Esophagus squamous epithelium (tissue), 5 donors: ENCODE measurements around the gene EIF3A. TPM values are rescaled to one million over a fixed set of nuclear protein-coding genes. Genes with fewer than 3 reads are reported as not detected.

Experiments
- DNase-seq: peaks from one replicate; lab custom pipeline; 2025; lab: John Stamatoyannopoulos, UW
- H3K27ac ChIP-seq, 4 donors: fragments of 200-600 bp; sonication (generic); one replicate each; pipeline ENCODE4 v1.5.1; 2016 to 2019; ENCODE audit warnings: mild to moderate bottlenecking in 1 of 4
- H3K27me3 ChIP-seq, 4 donors: fragments of 200-600 bp; sonication (generic); 1 replicate in 3 of 4; 2 replicates in 1 of 4; pipeline versions ENCODE4 v1.5.1 to v1.6.0; 2017 to 2021; ENCODE audit warnings: antibody characterized with exemption in 1 of 4
- H3K36me3 ChIP-seq, 3 donors: fragments of 200-600 bp; sonication (generic); one replicate each; pipeline ENCODE4 v1.5.1; 2016 to 2019
- H3K4me1 ChIP-seq, 3 donors: fragments of 200-600 bp; sonication (generic); one replicate each; pipeline ENCODE4 v1.5.1; 2017 to 2019
- H3K4me3 ChIP-seq, 4 donors: fragments of 200-600 bp; sonication (generic); 1 replicate in 3 of 4; 2 replicates in 1 of 4; pipeline ENCODE4 v1.5.1; 2016 to 2019; ENCODE audit warnings: mild to moderate bottlenecking in 2 of 4, moderate library complexity in 1 of 4
- H3K9me3 ChIP-seq, 3 donors: fragments of 200-600 bp; sonication (generic); one replicate each; pipeline ENCODE4 v1.5.1; 2016 to 2019
- POLR2A ChIP-seq, 4 donors: fragments of 450-650 bp; IDR thresholded peaks; one replicate each; pipeline ENCODE4 v1.6.1; 2017; ENCODE audit warnings: antibody characterized with exemption in 4 of 4, mild to moderate bottlenecking in 4 of 4, moderate library complexity in 3 of 4
- WGBS, 2 donors: methylation state at CpG; one replicate each; pipeline ENCODE4 v1.1.5; 2018; 5-methylcytosine and 5-hydroxymethylcytosine counted together
- intact Hi-C: fragments of 100-400 bp; cut with DNase I; formaldehyde crosslinking; loops from one replicate; pipeline ENCODE4 v1.15.0; 2022
- total RNA-seq, 4 donors: library from RNA; depleted of rRNA; stranded (reverse); fragments of >200 nt; gene quantifications; one replicate each; pipeline ENCODE4 v1.1.0, GENCODE V29; 2016
- TF ChIP-seq, protein P1 (sequence below), 6 experiments: fragments of 450-650 bp in 4 of 6; fragments of 200-600 bp in 2 of 6; sonication (generic) in 2 of 6; IDR thresholded peaks; one replicate each; pipeline ENCODE4 v1.5.1; 2016 to 2019; ENCODE audit warnings: antibody characterized with exemption in 6 of 6, mild to moderate bottlenecking in 4 of 6, moderate library complexity in 4 of 6
- donor health status: DM: yes; HTN: yes; CAD: no.

EIF3A gene
- total RNA-seq, 4 donors from 2014 or later: 71.8 to 135 (median 101) TPM

DNA sequence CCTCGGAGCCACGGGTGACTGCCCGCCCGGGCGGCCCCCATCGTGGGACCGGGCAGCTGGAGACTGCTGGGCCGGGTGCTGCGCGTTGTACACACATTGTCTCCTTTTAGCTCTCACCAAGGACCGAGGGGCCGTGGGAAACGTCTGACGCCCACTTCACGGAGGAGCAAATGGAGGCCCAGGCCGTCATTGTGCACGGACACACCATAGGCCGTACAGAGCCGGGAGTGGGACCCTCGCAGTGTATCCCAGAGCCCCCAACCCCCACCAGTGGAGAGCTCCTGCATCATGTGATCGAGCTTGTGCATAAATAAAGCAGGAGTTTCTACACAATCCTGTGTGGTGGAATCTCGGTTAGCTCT, 24.0 kb upstream of the EIF3A start:
- no peak for DNase-seq
- peak overlapping the region; percentile 73 to 96 (median 95) for H3K4me3 ChIP-seq
- TF ChIP-seq, protein P1, sequence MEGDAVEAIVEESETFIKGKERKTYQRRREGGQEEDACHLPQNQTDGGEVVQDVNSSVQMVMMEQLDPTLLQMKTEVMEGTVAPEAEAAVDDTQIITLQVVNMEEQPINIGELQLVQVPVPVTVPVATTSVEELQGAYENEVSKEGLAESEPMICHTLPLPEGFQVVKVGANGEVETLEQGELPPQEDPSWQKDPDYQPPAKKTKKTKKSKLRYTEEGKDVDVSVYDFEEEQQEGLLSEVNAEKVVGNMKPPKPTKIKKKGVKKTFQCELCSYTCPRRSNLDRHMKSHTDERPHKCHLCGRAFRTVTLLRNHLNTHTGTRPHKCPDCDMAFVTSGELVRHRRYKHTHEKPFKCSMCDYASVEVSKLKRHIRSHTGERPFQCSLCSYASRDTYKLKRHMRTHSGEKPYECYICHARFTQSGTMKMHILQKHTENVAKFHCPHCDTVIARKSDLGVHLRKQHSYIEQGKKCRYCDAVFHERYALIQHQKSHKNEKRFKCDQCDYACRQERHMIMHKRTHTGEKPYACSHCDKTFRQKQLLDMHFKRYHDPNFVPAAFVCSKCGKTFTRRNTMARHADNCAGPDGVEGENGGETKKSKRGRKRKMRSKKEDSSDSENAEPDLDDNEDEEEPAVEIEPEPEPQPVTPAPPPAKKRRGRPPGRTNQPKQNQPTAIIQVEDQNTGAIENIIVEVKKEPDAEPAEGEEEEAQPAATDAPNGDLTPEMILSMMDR (IDR thresholded peaks at IDR 0.05): no peak
- TF ChIP-seq POLR2A (IDR thresholded peaks at IDR 0.05): no peak
- peak overlapping the region; percentile 78 to 91 (median 89) for H3K27ac ChIP-seq
- peaks cover 0 to 24% (median 10%) of the 10 kb centered on the region in 3 donors for H3K36me3 ChIP-seq
- peaks cover 19 to 56% (median 25%) of the 10 kb centered on the region in 3 donors for H3K4me1 ChIP-seq
- no peaks in the 10 kb centered on the region for H3K9me3 ChIP-seq
- no peaks in the 10 kb centered on the region for H3K27me3 ChIP-seq
- intact Hi-C loops: no loop called here
- 4% methylated on average over 2 to 10 of the region's 22 CpGs for WGBS, 2 donors

DNA sequence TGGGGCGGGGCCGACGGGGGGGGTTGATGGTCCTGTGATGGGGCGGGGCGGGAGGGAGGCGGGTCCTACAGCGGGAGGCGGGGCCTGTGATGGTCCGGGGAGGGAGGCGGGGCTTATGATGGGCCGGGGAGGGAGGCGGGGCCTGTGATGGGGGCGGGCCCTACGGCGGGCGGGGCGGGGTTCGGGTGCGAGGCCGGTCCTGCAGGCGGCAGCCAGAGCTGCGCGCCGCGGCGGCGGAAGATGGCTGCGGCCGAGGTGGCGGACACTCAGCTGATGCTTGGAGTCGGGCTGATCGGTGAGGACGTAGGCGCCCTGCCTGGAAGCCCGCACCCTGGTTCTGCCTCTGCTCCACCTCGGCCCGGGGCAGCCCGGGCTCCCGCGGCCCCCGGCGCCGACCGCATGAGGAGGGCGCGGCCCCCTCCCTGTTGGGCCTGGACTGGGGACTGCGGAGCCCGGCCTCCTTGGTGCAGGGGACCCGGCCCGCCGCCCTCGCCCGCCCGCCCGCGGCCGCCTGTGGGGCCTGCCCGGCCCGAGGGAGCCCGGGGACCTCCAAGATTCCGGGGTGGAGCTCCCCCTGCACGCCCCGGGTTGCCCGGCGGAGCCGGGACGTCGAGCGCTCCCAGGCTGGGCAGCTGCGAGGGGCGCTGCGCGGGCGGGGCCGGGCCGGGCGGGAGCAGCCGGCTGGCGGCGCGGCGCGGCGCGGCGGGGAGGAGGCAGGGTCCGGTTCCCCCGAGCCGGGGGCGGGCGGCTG, 23.5 kb upstream of the EIF3A start, which contains the start of gene DENND10:
Gene DENND10, plus strand, starts transcription at position 211 of the 751 bp plus-strand sequence. Its CDS starts 30 bp downstream, at position 241.
- Histone ChIP-seq H3K4me3 (peak within 1 kb of the TSS; percentile 73 to 96 (median 95)), H3K36me3 (peaks cover 0 to 18% (median 7%) of the 10 kb centered on the region in 3 donors), H3K4me1 (peaks cover 19 to 56% (median 25%) of the 10 kb centered on the region in 3 donors), H3K9me3 (no peaks in the 10 kb centered on the region), H3K27me3 (no peaks in the 10 kb centered on the region), H3K27ac (peak within 1 kb of the TSS; percentile 88 to 91 (median 90))
- WGBS, 2 donors: 0% methylated on average over 5 of the region's 91 CpGs; no CpG with 5 or more reads in 1 of the 2 donors
- TF ChIP-seq, protein P1 (IDR thresholded peaks at IDR 0.05): peak in 1 of 6 experiments; percentile 9
- TF ChIP-seq POLR2A (IDR thresholded peaks at IDR 0.05): peak in 2 of 4 donors; percentile 83 to 91
- intact Hi-C loops: no loop called here
- peak; percentile 52 for DNase-seq

DNA sequence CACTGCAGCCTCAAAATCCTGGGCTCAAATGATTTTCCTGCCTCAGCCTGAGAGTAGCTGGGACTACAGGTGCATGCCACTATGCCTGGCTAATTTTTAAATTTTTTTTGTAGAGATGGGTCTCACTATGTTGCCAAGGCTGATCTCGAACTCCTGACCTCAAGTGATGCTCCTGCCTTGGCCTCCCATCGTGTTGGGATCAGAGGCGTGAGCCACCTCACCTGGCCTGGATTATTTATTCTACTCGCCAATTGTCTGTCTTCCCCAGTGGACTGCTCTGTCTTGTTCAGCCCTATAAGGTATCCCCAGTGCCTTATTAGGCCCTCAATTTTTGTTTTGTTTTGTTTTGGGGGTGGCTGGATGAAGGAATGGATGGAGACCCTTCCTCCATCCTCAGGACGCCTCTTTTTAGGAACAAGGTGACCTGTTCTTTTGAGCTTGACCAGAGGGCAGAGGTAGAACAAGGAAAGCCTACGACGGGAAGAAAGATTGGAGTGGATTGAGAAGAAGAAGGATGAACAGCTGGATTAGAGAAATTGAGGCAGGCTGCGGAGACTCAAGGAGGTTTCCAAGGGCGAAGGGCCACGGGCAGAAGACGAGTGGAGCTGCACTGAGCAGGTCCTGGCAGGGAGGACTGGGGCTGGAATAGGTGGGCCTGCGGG, 22.8 kb upstream of the EIF3A start:
- WGBS, 2 donors: 50 to 55% methylated on average over 9 to 10 of the region's 12 CpGs
- TF ChIP-seq POLR2A (IDR thresholded peaks at IDR 0.05): no peak
- TF ChIP-seq, protein P1 (IDR thresholded peaks at IDR 0.05): no peak
- H3K36me3 ChIP-seq: peaks cover 0 to 11% (median under 1%) of the 10 kb centered on the region in 3 donors
- no peak for DNase-seq
- intact Hi-C loops: no loop called here
- H3K27ac ChIP-seq: peak overlapping the region; percentile 74 to 91 (median 90)
- H3K4me3 ChIP-seq: peak overlapping the region in 2 of 4 donors; percentile 95 to 96
- peaks cover 19 to 56% (median 25%) of the 10 kb centered on the region in 3 donors for H3K4me1 ChIP-seq
- H3K27me3 ChIP-seq: no peaks in the 10 kb centered on the region
- no peaks in the 10 kb centered on the region for H3K9me3 ChIP-seq

DNA sequence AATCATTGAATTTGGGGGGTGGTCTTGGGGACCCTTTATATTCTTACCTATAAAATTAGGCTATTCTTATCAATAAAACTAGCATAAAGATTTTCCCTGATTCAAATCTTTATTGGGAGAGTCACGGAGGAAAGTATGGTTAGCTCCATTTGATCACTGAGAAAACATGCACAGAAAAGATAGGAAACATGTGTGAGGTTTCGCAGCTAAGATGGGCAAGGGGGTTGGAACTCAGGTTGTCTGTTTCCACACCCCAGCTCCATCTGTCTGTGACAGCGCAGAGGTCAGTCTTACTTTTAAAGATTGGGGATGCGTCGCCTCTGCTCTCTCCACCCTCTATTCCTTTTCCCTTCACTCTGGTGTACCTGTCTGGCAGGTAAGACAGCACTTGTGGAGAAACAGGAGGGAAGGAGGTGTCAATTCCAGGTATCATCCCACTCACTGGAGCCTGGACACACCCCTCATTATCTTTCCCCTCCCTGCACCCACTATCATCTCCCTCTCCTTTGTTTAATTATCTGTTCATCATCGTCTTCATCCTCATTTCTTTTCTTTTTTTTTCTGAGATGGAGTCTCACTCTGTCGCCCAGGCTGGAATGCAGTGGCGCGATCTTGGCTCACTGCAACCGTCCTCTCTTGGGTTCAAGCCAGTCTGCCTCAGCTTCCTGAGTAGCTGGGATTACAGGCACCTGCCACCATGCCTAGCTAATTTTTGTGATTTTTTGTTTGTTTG, 20.9 kb upstream of the EIF3A start:
- Histone ChIP-seq H3K4me3 (peak overlapping the region in 2 of 4 donors; percentile 4 to 7), H3K4me1 (peaks cover 19 to 56% (median 25%) of the 10 kb centered on the region in 3 donors), H3K9me3 (no peaks in the 10 kb centered on the region), H3K27ac (peak overlapping the region; percentile 88 to 92 (median 88)), H3K36me3 (no peaks in the 10 kb centered on the region), H3K27me3 (no peaks in the 10 kb centered on the region)
- intact Hi-C loops: no loop called here
- WGBS, 2 donors: 48 to 52% methylated on average over 8 to 10 of the region's 10 CpGs
- TF ChIP-seq POLR2A (IDR thresholded peaks at IDR 0.05): peak in 1 of 4 donors; percentile 28
- TF ChIP-seq, protein P1 (IDR thresholded peaks at IDR 0.05): no peak
- DNase-seq: no peak
